GM21447 (cell line): ENCODE measurements around the gene PRMT7.

Source experiments
- ATAC-seq: cut with Tn5 transposase; IDR thresholded peaks from one replicate; pipeline ENCODE4 v1.9.1; 2021; ENCODE audit not compliant: unreplicated experiment

PRMT7 gene, protein sequence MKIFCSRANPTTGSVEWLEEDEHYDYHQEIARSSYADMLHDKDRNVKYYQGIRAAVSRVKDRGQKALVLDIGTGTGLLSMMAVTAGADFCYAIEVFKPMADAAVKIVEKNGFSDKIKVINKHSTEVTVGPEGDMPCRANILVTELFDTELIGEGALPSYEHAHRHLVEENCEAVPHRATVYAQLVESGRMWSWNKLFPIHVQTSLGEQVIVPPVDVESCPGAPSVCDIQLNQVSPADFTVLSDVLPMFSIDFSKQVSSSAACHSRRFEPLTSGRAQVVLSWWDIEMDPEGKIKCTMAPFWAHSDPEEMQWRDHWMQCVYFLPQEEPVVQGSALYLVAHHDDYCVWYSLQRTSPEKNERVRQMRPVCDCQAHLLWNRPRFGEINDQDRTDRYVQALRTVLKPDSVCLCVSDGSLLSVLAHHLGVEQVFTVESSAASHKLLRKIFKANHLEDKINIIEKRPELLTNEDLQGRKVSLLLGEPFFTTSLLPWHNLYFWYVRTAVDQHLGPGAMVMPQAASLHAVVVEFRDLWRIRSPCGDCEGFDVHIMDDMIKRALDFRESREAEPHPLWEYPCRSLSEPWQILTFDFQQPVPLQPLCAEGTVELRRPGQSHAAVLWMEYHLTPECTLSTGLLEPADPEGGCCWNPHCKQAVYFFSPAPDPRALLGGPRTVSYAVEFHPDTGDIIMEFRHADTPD

DNA sequence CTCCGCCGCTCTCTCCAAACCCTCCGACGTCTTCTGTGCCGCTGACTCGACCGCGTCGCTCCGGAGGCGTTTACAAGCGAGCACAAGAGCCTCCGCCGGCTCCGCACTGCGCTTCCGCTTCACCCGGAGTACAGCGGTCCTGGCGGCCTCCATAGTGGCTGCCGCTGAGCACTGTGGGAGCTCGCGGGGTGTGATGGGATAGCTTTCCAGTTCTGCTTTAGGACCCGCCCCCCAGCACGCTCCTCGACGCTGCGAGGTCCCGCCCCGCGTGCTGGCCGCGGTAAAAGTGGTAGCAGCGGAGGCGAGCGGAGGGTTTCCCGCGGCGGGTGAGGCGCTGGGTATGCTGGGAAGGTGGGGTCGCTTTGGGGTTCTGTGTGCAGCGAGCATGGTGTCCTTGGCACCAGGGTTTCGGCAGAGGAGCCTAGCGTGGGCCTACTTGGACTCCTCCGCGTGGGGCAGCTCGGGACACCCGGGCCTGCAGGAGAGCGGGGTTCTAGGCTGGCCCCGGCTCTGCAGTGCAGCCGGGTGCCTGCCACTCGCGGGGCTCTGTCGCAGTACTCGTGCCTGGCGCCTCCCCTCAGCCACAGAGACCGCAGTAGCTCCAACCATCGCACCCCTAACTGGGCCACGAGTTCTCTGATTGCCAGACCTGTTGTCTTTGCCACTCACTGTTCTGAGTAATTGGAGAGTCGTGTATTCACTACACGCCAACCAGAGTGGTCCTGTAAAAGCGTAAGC lies at the start of gene PRMT7, which contains the start of gene SLC7A6OS:
PRMT7 (plus strand) TSS at position 246 of the 738 bp plus-strand sequence. CDS start 4,961 bp downstream, outside the sequence.
SLC7A6OS (minus strand) TSS at position 173 of the 738 bp plus-strand sequence; CDS start at position 153, 20 bp downstream.
- ATAC-seq: peak; percentile 96

DNA sequence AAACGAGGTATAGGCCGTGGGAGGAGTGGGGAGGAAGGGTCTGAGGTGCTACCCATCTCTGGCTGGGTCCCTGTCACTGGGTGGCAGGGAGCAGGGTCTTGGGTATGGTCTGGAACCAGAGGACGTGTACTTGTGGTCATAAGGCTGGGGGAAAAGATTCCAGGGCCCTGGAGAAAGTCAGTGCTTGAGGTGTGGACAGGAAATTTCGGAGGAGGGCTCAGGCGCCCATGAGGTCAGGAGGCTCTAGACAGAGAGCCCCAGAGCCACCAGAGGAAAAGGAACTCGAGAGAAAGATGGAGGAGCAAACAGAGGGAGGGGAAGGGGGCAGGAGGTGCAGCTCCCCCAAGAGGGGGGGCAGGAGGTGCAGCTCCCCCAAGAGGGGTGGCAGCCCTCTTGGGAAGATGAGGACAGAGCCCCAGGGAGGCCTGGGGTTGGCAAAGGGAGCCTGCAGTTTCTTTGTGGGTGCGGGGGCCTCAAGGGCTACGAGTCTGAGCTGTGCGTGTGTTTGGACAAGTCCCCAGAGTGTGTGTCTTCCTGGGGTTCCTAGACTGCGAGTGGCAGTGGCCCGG lies 47.2 kb upstream of the PRMT7 start:
- no peak for ATAC-seq

DNA sequence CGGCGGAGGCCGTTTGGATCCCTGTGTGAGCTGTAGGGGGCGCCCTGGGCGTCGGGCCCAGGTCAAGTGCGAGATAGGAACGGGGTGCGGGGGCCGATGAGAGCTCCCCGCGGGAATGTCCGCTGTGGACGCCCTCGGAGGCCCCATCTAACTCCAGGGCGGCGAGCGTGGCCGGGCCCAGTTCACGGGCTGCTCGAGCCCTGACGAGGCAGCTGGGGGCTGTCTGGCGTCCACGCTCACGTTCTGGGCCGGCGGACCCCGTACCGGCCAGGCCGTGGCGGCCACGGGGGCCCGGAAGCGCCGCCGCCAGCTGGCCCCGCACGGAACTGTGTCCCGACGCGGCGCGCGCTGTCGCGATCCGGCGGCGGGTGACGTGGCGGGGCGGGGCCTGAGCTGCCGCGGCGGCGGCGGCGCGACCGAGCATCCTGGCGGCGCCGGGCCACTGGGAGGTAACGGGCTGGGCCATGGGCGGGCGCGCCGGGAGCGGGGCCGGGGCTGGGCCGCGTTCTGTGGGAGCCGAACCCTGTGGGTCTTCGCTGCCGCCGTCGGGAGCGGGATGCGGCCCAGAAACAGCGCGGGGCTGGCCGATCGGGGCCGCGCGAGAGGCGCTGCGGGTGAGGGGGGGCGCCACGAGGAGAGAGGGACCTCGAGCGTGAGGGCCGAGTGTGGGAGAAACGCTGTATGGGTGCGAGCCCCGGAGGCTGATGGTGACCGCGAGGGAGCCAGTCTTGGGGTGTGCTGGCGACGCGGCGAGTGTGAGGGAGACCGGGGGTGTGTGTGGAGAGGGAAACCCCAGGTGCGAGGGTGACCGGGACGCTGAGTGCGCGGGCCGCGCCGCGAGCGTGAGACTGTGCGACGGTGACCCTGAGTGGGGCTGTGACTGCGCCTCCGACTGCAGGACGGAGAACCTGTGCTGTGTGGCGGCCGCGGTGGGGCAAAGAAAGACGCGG lies 46.4 kb upstream of the PRMT7 start, which contains the start of gene SLC7A6:
SLC7A6 (plus strand) TSS at position 399 of the 950 bp plus-strand sequence. CDS start 10,201 bp downstream, outside the sequence.
- ATAC-seq: peak; percentile 50

DNA sequence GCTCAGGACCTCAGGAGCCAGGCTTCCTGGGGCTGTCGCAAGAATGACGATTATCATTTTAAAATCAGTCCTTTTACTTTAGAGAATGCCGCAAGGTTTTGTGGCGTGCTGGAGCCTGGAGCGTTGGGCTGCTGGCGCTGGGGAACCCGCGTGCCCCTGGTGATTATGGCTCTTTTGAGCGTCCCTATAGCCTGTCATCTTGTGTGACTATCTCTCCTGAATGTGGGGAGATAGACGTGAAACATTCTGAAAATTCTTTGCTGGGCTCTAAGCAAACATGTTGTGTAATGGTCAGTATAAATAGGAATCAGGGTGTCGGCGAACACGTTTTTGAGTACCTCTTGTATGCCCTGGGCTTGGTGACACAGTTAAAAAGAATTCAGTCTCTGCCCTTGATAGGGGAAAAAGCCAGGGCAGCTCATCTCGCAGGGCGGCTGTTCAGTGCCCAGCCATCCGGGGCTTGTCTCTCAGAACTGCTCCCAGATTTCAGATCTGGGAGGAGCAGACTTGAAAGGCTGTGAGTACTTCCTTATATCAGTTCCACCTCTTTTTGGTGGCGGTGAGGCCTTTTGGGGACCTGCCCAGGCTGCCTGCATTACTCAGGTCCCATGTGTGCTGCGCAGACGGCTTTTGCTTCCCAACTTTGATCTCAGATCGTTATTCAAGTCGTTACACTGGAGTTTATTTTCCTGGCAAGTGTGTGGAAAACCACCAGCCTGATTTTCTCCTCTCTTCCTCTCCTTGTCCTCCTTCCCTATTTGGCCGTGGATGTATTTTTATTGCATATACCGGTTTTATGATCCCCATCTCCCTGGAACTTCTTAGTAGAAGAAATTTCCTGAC lies 45.5 kb upstream of the PRMT7 start:
- peak; percentile 20 for ATAC-seq

DNA sequence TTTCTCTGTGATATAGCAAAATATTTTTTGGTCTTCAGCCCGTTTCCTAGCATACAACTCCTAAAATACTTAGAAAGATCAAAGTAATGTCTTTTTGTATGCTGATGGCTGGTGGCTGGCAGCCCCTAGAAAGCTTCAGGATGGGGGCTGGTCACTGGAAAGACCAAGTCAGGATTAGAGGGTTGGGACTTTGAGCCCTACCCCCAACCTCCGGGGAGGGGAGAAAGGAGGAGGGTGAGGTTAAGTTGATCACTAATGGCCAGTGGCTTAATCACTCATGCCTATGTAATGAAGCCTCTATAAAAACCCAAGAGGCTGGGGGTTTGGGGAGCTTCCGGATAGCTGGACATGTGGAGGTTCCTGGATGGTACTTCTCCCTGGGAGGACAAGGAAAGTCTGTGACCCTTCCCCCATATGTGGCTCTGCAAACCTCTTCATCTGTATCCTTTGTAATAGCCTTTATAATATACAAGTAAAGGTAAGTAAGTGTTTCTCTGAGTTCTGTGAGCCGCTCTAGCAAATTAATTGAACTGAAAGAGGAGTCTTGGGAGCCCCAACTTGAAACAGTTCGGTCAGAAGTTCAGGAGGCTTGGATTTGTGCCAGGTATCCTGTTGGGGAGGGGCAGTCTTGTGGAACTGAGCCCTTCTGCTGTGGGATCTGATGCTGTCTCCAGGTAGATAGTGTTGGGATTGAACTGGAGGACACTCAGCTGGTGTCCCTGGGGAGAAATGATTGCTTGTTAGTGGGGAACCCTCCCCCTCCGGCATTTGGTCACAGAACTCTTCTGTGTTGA lies 43.0 kb upstream of the PRMT7 start:
- ATAC-seq: no peak

DNA sequence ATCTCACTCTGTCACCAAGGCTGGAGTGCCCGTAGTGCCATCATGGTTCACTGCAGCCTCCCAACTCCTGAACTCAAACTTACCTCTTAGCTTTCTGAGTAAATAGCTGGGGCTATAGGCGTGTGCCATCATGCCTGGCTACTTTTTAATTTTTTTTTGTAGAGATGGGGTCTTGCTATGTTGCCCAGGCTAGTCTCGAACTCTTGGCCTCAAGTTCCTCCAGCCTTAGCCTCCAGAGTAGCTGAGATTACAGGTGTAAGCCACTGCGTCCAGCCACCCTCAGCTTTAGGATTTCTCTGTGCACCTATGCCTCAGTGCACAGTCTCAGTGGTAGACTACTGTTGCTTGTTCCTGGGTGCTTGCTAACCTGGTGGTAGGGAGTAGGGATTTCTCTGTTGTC lies 41.0 kb upstream of the PRMT7 start:
- no peak for ATAC-seq

DNA sequence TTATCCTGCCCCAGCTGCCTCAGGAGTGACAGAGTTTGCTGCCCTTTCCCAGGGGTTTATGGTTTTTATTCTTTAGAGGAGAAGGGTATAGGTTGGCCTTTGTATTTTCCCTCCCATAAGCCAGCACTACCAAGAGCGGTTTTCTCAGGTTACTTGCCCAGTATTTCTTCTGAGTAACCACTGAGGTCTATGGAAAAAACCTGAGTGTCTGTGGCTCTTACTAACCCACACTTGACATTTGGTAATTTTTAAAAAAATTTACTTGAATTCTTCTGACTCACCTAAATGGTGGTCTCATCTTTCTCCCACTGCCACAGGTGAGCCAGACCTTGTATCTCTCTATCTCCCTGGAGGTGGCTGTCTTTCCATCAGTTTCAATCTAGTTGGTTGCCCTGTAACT lies 40.5 kb upstream of the PRMT7 start:
- ATAC-seq: no peak

DNA sequence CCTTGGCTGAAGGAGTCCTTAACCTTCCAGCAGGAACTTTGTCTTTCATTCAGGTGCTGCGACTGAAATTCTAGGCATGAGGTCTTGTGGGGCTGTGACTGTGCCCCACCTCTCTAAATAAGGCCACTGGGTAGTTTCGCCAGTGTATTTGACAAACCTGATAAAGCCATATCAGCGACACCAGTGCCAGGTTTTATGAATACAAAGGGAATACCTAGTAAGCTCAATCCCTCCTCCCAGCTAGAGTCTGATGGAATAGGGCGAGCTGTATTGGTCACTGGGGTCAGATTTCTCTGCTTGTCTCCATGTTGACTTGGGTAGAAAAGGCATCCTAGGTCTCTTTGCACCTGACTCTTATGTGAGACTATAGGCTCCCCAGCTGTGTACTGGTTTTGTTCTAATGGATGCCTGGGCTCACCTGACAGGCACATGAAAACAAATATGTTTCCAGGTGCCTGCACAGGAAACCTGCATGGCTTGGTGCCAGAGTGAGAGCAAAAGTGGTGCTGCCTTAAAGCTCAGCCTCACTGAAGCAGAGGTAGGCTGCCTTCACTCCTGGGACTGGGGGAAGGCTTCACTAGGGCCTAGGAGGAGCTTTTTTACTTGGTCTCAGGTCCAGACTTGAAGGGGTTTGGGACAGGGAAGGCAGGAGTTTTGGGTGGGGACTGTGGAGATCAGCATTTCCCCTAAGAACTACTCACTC lies 38.2 kb upstream of the PRMT7 start:
- no peak for ATAC-seq

DNA sequence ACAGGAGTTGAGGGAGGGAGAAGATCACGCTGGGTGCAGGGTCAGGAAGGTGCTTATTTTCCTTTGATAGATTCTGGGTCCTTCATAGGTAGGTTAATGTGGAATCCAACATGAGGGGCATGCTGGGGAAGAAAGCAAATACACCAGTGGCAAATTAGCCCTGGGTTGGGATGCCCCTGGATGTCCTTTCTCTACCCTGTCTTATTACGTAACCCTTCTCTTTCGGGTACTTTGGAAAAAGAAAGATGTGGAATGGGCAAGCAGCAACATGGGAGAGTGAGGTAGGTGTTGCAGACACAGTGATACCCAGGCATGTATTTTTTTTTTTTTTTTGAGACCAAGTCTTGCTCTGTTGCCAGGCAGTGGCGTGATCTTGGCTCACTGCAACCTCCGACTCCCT lies 37.4 kb upstream of the PRMT7 start:
- ATAC-seq: no peak

DNA sequence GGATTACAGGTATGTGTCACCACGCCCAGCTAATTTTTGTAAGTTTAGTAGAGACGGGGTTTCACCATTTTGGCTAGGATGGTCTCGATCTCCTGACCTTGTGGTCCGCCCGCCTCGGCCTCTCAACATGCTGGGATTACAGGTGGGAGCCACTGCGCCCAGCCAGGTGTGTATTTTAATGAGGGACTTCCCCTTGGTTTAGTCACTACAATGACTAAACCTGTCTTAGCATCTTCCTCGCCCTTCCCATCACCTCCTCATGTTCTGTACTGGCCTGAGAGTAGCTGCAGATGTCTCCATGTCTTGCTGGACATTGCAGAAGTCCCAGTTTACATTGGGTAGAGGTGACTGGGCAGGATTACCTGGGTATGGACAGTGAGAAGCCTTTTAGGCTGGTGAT lies 36.9 kb upstream of the PRMT7 start:
- ATAC-seq: no peak

DNA sequence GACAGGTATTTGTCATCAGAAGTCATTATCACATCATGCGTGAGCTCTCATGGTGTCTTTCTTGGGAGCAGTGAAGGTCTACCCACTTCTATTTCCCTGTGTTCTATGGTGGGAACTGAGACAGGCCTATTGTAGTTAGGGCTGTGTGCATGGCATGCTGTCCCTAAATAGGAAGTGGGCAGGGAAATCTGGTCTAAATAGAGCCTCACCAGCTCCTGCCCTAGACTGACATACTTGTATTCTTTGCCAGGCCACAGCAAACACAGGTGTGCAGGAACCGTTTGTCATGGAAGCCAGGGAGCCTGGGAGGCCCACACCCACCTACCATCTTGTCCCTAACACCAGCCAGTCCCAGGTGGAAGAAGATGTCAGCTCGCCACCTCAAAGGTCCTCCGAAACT lies 36.4 kb upstream of the PRMT7 start:
- no peak for ATAC-seq

DNA sequence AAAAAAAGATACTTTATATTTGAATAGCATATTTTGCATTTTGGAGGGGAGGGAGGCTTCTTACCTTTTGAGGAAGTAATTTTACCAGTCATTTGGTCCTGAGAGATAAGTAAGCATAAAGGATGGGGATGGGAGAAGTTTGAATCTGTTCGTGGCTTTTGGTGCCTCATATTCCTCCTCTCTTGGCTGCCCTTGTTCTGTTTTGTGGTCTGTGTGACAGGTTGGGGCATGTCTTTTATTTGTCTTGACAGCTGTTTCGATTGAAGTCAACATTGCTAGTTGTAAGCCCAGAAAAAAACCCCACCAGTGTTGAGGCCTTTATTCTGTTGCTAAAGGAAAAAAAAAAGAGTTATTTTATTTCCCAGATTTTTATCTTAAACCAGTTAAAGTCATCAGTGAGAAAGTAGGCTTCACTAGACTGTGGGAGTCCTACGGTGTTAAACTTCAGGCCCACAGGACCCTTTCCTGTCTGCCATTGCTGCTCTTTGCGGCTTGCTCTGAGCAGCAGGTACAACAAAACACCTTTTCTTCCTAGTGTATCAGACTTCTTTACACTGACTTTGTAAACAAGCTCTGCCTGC lies 35.1 kb upstream of the PRMT7 start:
- ATAC-seq: peak; percentile 57

DNA sequence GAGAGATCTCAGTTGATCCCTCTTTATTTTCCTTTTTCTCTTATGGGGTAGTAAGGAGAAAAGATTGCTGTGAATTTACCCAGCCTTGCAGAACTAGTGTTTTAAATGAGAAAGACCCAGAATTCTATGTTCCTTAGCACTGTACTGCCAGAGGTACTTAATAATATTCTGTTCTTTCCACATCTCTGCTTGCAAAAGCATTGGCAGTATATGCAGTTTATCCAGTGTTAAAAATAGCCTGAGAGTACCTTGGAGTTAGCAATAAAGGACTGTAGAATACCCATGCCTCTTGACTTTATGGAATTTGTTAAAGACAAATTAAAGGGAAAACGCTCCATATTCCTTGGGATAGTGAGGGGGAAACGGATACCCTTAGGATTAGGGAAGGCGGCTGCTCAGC lies 34.6 kb upstream of the PRMT7 start:
- no peak for ATAC-seq

DNA sequence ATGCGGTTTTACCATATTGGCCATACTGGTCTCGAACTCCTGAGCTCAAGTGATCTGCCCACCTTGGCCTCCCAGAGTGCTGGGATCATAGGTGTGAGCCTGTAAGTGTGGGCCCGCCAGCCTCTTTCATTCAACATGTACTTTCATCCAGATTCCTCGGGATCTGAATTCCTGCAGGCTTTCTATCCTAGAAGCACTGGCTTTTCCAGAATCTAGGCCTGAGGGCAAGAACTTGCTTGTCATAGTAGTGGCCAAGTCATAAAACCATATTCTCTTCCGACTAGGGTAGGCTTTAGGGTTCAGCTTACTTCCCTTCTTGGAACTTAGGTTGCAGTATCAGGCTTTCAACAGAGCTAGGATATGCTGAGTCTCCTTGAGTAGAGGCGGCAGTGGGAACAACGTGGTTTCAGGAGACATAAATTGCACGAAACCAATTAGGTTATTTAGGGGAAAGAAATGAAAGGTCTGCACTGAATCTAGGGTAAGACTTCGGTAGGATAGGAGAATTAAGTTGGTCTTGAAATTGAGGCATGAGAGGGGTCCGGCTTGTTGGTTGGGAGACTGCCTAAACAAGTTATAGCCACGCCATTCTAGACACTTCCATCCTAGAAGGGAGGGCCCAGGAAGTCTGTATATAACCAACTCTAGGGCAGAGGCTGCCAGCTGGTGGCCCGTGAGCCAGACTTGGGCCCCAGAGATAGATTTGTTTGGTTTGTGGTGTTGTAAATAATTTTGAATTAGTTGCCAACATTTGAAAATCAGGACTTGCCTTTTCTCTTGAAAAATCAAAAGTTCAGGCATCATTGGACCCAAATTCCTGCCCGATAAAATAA lies 30.9 kb upstream of the PRMT7 start:
- ATAC-seq: no peak

DNA sequence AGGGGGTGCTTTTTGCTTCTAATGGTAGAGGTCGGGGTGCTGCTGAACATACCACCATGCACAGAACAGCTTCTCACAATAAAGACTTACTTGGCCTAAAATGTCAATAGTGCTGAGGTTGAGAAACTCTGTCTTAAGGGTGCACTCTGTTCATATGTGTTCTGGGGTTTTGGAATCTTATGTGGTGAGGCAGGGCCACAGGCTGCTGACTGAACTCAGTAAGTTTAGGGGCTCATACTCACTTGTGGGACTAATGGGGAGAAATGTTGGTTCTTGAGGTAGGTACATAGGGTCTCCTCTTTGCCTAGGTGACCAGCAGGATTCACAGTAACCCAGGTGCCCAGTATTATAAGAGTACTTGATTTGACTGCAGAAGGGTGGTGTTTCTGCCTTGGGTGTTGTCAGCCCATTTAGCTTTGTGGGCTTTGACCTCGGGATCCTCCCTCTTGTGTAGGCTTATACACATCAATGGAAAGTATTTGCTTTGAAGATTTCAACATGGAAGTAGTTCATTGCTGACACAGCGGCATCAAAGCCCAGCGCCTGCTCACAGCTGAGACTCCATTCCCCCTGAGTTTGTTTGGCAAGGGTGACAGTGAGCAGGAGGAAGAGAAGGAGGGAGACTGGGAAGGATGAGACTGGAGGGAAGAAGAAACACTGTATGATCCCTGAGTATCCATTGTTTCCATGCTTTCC lies 29.3 kb upstream of the PRMT7 start:
- no peak for ATAC-seq

DNA sequence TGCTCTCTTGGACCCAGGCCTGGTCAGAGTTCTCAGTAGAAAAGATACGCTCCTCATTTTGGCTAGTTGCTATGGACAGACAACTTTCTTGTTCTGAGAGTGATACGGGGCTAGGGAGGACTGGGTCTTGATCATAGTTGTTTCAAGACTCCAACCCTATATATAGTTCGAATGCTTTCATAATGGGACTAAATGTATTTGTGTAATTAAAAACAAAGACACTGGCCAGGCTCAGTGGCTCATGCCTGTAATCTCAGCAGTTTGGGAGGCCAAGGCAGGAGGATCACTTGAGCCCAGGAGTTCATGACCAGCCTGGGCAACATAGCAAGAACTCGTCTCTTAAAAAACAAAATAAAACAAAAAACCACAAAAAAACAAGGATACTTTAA lies 28.8 kb upstream of the PRMT7 start:
- no peak for ATAC-seq
